H1 (cell line): ENCODE measurements around the gene FAM120C.

Experiments used
- CTCF ChIP-seq, 3 experiments: IDR thresholded peaks; 1 replicate in 2 of 3; 2 replicates in 1 of 3; pipeline versions ENCODE4 v1.5.1 to v1.6.1; 2011; ENCODE audit warnings: low read length in 3 of 3, mild to moderate bottlenecking in 3 of 3, inconsistent platforms in 2 of 3, low read depth in 1 of 3, moderate library complexity in 1 of 3; ENCODE audit not compliant: insufficient read depth in 1 of 3; ENCODE audit errors: control extremely low read depth in 1 of 3
- EZH2 ChIP-seq: fragments of 200-600 bp; sonication (generic); IDR thresholded peaks from 2 replicates; pipeline ENCODE4 v1.7.1; 2012; ENCODE audit warnings: low read depth, mild to moderate bottlenecking, moderate library complexity, low read length, inconsistent platforms; ENCODE audit not compliant: severe bottlenecking
- JUND ChIP-seq: IDR thresholded peaks from 2 replicates; pipeline ENCODE4 v1.6.1; 2011; ENCODE audit warnings: mild to moderate bottlenecking, improper control_type of control experiment, low read length
- KDM5A ChIP-seq: fragments of 200-600 bp; IDR thresholded peaks from 2 replicates; pipeline ENCODE4 v1.7.1; 2012; ENCODE audit warnings: mild to moderate bottlenecking, low read length, inconsistent platforms, mixed read lengths
- POLR2A ChIP-seq, 2 experiments: IDR thresholded peaks; 1 replicate in 1 of 2; 2 replicates in 1 of 2; pipeline ENCODE4 v1.6.1; 2011; ENCODE audit warnings: low read depth in 2 of 2, low read length in 2 of 2, mild to moderate bottlenecking in 2 of 2; ENCODE audit errors: control extremely low read depth in 1 of 2
- POLR2AphosphoS5 ChIP-seq: IDR thresholded peaks from 2 replicates; pipeline ENCODE4 v1.6.1; 2011; ENCODE audit warnings: low read depth, low read length
- SAP30 ChIP-seq: fragments of 300-600 bp; sonication (generic); IDR thresholded peaks from 2 replicates; pipeline ENCODE4 v1.7.1; 2012; ENCODE audit warnings: low read length, moderate library complexity, mild to moderate bottlenecking, inconsistent platforms; ENCODE audit not compliant: insufficient read depth, insufficient replicate concordance
- SIN3A ChIP-seq, 2 experiments: IDR thresholded peaks in 1 of 2; conservative IDR thresholded peaks in 1 of 2; 2 replicates each; pipeline ENCODE4 v1.6.1; 2011 to 2012; ENCODE audit warnings: low read length in 2 of 2, improper control_type of control experiment in 1 of 2, low read depth in 1 of 2, mild to moderate bottlenecking in 1 of 2
- SP2 ChIP-seq: IDR thresholded peaks from 2 replicates; pipeline ENCODE4 v1.6.1; 2012; ENCODE audit warnings: mild to moderate bottlenecking, low read length, inconsistent platforms
- TCF12 ChIP-seq: IDR thresholded peaks from 2 replicates; pipeline ENCODE4 v1.6.1; 2011; ENCODE audit warnings: low read depth, mild to moderate bottlenecking, low read length
- USF2 ChIP-seq: IDR thresholded peaks from 2 replicates; pipeline ENCODE4 v1.6.1; 2011; ENCODE audit warnings: low read length, improper control_type of control experiment
- TF ChIP-seq, protein P1 (sequence below): IDR thresholded peaks from 2 replicates; pipeline ENCODE4 v1.6.1; 2012; ENCODE audit warnings: inconsistent platforms

DNA sequence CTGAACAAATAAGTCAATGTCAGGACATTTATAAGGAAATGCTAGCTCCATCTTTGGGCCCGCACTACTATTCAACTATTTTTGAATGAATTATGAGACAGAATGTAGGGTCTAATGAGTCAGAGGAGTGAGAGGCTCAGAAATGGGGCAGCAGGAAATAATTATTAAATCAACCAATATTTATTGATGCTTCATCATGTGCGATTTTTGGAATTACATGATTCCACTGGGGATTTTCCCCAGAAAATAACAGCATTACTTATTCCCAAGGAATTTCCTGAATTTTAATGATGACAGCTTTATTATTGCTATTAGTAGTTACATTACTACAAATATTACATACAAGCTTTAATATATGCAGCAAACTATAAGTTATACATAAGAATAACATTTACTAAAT is 89.5 kb downstream of the FAM120C start:
- TF ChIP-seq POLR2AphosphoS5 (no peak), CTCF (IDR thresholded peaks at IDR 0.05; ENCODE audit: control extremely low read depth in 1 of 3, insufficient read depth in 1 of 3, low read depth in 1 of 3, low read length in 3 of 3) (no peak), POLR2A (IDR thresholded peaks at IDR 0.05; ENCODE audit: control extremely low read depth in 1 of 2, low read depth in 2 of 2, low read length in 2 of 2) (no peak), SIN3A (conservative IDR thresholded peaks at IDR 0.05 in 1 of 2, IDR thresholded peaks at IDR 0.05 in 1 of 2; ENCODE audit: low read depth in 1 of 2, low read length in 2 of 2) (no peak), SAP30 (no peak), USF2 (no peak), TCF12 (no peak), SP2 (no peak), EZH2 (no peak), JUND (no peak), KDM5A (no peak)
- TF ChIP-seq, protein P1, sequence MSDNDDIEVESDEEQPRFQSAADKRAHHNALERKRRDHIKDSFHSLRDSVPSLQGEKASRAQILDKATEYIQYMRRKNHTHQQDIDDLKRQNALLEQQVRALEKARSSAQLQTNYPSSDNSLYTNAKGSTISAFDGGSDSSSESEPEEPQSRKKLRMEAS: no peak
